AG09309 (cell line): ENCODE measurements around the gene LGALS3BP.

Experiments
- DNase-seq: peaks from one replicate; pipeline ENCODE4 v3.0.0-alpha.2; 2010; ENCODE audit warnings: low read depth
- H3K4me3 ChIP-seq: 2 replicates; pipeline ENCODE4 v1.5.1; 2011; ENCODE audit warnings: mild to moderate bottlenecking, low read depth, low read length, moderate library complexity; ENCODE audit not compliant: control insufficient read depth
- CTCF ChIP-seq: IDR thresholded peaks from 2 replicates; pipeline ENCODE4 v1.5.1; 2011; ENCODE audit warnings: mild to moderate bottlenecking, low read depth, low read length, inconsistent platforms; ENCODE audit not compliant: insufficient read depth, control insufficient read depth; ENCODE audit errors: missing control alignments

The LGALS3BP gene

GRCh38 chr17:78971756-78972506, 7.8 kb downstream of the LGALS3BP start:
- DNase-seq, result no peak
- no peak overlapping the region for H3K4me3 ChIP-seq
- no peak for TF ChIP-seq CTCF

GRCh38 chr17:78970834-78971755, 8.6 kb downstream of the LGALS3BP start:
- no peak overlapping the region for H3K4me3 ChIP-seq
- no peak for DNase-seq
- peak; percentile 87 for TF ChIP-seq CTCF

- no peak for DNase-seq
- no peak for TF ChIP-seq CTCF
- H3K4me3 ChIP-seq, result no peak overlapping the region
Measured at GRCh38 chr17:78969865-78970264, 9.9 kb downstream of the LGALS3BP start.

- no peak for DNase-seq
- no peak for TF ChIP-seq CTCF
- H3K4me3 ChIP-seq, result no peak overlapping the region
Measured at GRCh38 chr17:78967782-78968362, 11.9 kb downstream of the LGALS3BP start.

GRCh38 chr17:78966910-78967600, 12.7 kb downstream of the LGALS3BP start:
- no peak overlapping the region for H3K4me3 ChIP-seq
- DNase-seq, result no peak
- no peak for TF ChIP-seq CTCF
